HG02970 (cell line): ENCODE data around the gene NR1D2.

Source experiments
- ATAC-seq: cut with Tn5 transposase; IDR thresholded peaks from one replicate; pipeline ENCODE4 v1.9.1; 2021; ENCODE audit warnings: mild to moderate bottlenecking, moderate library complexity, moderate number of reproducible peaks; ENCODE audit not compliant: unreplicated experiment, low FRiP score

Gene NR1D2

DNA sequence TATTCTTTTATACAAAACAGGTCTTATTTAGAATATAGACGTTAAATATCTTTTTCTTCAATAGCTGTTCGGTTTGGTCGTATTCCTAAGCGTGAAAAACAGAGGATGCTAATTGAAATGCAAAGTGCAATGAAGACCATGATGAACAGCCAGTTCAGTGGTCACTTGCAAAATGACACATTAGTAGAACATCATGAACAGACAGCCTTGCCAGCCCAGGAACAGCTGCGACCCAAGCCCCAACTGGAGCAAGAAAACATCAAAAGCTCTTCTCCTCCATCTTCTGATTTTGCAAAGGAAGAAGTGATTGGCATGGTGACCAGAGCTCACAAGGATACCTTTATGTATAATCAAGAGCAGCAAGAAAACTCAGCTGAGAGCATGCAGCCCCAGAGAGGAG, 16.8 kb downstream of the NR1D2 start:
- no peak for ATAC-seq

DNA sequence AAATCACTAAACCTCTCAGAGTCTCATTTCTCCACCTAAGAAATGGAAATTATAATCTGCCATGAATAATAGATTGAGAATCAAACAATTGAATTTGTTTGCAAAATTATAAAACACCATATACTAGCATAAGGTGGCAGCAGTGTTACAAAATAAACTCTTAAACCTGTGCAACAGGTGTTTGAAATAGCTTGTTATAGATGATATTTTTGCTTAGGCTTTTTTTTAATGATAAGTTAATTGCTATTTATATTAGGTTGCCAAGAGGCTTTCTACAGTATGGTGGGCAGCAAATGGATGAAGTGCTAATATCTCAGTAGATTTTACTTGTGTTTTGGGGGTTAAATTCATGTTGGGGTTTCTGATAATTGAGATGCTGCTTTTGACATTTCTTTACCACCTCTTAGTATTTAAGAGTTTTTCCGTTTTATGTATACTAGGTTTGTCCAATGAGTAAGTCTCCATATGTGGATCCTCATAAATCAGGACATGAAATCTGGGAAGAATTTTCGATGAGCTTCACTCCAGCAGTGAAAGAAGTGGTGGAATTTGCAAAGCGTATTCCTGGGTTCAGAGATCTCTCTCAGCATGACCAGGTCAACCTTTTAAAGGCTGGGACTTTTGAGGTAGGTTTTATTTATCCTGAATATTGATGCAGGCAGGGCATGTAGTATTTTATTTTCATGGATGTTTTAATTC, 19.6 kb downstream of the NR1D2 start:
- no peak for ATAC-seq

- no peak for ATAC-seq
Observed at GRCh38 chr3:23966328-23966727, 21.2 kb downstream of the NR1D2 start.

DNA sequence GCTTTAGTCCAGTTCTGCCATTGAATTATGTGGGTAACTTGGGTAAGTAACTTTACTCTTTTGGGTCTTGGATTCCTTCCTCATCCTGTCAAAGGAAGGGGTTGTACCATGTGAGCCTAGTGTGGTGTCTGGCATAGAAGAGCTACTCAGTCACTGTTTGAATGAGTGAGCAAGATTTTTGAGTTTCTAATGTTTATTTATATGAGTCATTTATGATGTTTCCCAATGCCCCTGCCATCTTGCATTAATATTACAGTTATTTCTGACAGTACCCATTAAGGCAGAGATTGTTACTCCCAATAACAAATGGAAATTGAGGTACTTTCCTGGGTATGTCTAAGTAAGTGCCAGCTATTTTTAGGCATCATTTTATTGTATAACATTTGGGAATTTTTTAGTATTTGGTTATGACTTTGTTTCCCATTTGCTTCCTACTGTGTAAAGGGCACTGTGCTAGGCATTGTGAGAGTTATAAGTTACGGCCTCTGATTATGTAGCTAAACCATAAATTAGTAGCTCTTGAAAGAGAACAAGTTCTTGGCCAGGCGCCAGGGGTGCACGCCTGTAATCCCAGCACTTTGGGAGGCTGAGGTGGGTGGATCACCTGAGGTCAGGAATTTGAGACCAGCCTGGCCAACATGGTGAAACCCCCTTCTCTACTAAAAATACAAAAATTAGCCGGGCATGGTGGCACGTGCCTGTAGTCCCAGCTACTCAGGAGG, 23.5 kb downstream of the NR1D2 start:
- no peak for ATAC-seq

DNA sequence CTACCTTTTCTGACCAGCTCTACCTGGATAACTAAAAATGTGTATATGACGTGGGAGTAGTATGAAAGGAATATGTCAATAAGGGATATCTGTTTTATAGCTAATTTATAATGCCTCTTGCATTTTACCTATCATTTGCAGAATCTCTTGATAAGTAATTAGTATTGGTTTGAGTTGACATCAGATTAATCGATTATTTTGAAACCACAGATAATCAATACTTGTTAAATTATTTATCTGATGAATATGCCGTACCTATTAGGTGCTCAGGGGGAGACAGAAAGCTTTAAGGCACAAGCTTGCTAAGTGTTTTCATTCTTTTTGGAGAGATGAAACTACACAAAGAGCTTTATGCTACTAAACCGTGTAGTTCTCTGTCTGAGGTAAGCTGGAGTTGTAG, 24.3 kb downstream of the NR1D2 start:
- ATAC-seq: no peak

DNA sequence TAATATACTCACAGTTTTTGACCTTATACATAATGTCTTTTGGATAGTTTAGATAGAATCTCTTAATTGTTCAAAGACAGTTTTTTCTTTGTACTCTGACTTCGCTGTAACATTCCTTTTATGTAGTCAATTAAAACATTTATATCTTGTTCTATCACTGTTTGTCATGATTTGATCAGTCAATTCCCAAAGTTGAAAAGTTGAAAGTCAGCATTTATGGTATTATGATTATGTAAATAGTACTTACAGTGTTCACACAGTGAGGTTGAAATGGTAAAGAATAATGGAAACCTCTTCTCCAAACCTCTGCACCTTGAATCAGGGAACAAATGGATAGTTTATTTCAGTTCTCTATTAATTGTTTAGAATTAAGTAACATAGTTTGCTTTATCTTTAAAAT, 26.6 kb downstream of the NR1D2 start:
- no peak for ATAC-seq

DNA sequence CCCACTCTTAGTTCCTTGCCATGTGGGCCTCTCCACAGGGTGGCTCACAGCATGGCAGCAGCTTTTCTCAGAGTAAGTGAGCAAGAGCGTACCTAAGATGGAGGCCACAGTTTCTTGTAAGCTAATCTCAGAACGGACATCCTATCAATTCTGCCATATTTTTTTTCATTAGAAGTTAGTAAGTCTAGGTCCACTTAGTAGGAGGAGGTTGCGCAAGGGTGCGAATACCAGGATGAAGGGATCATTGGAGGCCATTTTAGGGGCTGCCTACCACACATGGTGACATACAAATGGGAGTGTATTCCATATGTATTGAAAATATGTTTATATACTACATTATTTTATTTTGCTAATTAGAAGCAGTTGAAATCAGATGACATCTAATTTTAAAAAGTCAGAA, 31.5 kb downstream of the NR1D2 start:
- ATAC-seq: no peak

- no peak for ATAC-seq
Observed at GRCh38 chr3:23979569-23979968, 34.5 kb downstream of the NR1D2 start.

DNA sequence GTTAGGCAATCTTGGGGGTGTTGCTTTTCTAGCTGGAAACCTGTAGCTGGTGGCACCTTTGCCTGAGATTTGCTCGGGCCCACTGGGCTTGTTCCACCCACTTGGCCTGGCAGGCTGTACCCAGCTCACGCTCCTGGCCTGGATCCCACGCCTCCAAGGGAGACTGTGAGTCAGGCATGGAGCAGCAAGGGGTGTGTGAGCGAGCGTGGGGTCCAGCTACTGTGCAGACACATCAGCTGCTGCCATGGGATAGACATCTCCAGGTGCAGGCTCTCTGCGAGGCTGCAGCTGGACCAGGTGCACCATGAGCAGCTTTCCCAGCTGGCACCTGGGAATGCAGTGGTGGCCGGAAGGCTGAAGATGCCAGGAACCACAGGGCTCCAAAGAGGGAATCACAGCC, 36.0 kb downstream of the NR1D2 start:
- ATAC-seq: no peak

DNA sequence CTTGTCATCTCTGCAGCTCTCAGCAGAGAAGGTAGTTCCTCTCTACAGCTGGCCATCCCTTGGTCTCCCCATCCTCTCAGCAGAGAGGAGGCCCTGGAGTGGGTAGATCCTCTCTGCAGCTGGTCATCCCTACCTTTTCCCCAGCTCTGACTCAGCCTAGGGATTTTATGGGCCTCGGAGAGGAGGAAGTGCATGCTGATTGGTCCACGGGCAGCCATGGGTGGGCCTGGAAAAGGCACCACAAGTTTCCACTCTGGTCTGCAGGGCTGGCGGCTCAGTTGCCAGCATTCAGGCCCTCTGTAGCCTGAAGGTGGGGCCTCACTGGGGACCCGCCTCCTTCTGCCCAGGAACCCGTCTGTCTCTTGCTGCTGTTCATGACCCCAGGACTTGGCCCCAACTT, 36.9 kb downstream of the NR1D2 start:
- no peak for ATAC-seq

DNA sequence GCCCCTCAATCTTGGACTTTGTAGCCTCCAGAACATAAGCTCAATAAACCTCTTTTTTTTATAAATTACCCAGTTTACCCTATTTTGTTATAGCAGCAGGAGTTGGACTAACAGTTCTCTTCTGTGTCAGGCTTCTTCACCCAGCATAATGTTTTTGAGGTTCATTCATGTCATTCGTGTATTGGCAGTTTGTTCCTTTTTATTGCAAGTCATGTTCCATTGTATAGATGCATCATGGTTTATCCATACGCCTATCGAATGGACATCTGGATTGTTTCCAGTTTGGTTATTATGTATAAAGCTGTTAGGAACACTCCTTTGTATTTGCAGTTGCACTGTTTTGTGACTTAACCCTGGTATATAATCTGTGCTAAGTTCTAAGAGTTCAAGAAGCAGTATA, 39.8 kb downstream of the NR1D2 start:
- no peak for ATAC-seq

DNA sequence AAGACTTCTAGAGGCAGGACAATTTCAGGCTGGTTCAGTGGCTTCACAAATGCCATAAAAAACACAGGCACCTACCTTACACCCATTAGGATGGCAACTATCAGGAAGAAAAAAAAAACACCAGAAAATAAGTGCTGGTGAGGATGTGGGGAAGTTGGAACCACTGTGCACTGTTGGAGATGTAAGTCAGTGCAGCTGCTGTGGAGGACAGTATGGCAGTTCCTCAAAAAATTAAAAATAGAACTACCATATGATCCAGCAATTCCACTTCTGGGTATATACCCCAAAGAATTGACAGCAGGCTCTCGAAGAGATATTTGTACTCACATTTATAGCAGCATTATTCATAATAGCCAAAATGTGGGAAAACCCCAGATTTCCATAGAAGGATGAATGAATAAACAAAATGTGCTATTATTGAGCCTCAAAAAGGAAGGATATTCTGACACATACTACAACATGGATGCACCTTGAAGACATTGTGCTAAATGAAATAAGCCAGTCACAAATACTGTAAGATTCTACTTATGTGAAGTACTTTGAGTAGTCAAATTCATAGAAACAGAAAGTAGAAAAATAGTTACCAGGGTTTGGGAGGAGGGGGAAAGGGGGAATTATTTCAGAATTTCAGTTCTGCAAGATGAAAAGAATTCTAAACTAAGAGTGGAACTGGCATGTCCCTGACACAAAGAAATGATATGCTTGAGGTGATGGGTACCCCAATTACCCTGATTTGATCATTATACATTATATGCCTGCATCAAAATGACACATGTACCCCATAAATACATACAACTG, 40.9 kb downstream of the NR1D2 start:
- no peak for ATAC-seq

GRCh38 chr3:23987356-23987755, 42.3 kb downstream of the NR1D2 start:
- ATAC-seq: no peak

DNA sequence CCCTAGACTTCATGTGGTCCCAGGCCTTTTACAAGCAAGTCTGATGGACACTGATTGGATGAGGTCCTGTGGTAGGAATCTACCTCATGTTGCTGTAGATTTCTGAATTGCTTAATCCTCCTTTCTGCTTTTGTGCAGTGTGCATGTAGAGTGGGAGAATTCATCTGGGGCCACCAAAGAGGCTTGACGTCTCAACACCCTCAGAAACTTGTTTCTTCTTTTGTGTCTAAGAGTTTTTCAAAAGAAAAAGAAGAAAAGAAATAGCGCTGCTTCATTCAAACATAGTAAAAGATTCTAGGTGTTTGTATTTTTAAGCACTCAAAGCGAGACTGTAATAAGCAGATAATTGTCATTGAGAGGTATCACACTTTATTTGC, 46.2 kb downstream of the NR1D2 start:
- ATAC-seq: no peak

- ATAC-seq: no peak
Observed at GRCh38 chr3:23991683-23992628, 46.9 kb downstream of the NR1D2 start.

- no peak for ATAC-seq
Observed at GRCh38 chr3:23993556-23994243, 48.6 kb downstream of the NR1D2 start.

GRCh38 chr3:23994244-23994569, 49.1 kb downstream of the NR1D2 start:
- no peak for ATAC-seq

DNA sequence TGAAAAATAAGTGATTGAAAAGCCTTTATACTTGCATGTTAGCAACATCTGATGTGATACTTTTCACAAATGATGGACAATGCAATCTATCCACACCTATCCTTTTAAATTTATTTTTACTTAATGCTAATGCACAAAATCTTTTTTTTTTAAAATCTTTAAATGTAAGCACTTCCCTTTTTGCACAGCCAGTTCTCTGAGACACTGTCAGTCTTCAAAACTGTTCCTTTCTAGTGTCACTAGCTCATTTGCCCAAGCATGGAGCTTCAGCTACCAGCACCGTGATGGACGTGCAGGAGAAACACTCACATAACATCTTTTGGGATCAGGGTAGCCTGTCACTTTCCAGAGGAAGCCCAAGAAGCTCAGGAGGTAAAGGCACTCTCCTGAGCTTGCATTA, 50.1 kb downstream of the NR1D2 start:
- no peak for ATAC-seq

GRCh38 chr3:23996095-23996524, 51.0 kb downstream of the NR1D2 start:
- ATAC-seq: no peak
